Cardiac muscle cell (in vitro differentiated cells and primary cell): Measurements from ENCODE around the gene HBB. TPM values are rescaled to one million over a fixed set of nuclear protein-coding genes. Genes with fewer than 3 reads are reported as not detected.

ENCODE experiments used
- DNase-seq, 2 donors: peaks; one replicate each; pipeline versions ENCODE4 v3.0.0 to v3.0.0-alpha.2; 2010 to 2017; ENCODE audit warnings: low read depth in 1 of 2, low spot score in 1 of 2
- H3K27ac ChIP-seq: fragments of 200-600 bp; sonication (generic); 2 replicates; pipeline ENCODE4 v1.5.1; 2016
- H3K27me3 ChIP-seq: fragments of 200-600 bp; sonication (generic); 2 replicates; pipeline ENCODE4 v1.6.0; 2016; ENCODE audit warnings: control low read depth
- H3K36me3 ChIP-seq: fragments of 200-600 bp; sonication (generic); 2 replicates; pipeline ENCODE4 v1.5.1; 2016; ENCODE audit warnings: control low read depth
- H3K4me1 ChIP-seq: fragments of 200-600 bp; sonication (generic); 2 replicates; pipeline ENCODE4 v1.8.1; 2017; ENCODE audit warnings: low read depth, mild to moderate bottlenecking, mixed run types
- H3K4me3 ChIP-seq: fragments of 200-600 bp; sonication (generic); 2 replicates; pipeline ENCODE4 v1.5.1; 2016; ENCODE audit warnings: mild to moderate bottlenecking
- H3K9me3 ChIP-seq: fragments of 200-600 bp; sonication (generic); 2 replicates; pipeline ENCODE4 v1.5.1; 2017; ENCODE audit warnings: low read depth, mild to moderate bottlenecking, control low read depth
- CTCF ChIP-seq: IDR thresholded peaks from 2 replicates; pipeline ENCODE4 v1.5.1; 2012; ENCODE audit warnings: low read depth, mild to moderate bottlenecking, low read length
- polyA plus RNA-seq: library from polyadenylated mRNA; unstranded; fragments of >200 nt; fragmentation: Nextera tagmentation; extraction: Ambion mirVana; gene quantifications from 2 replicates; pipeline ENCODE4 v1.2.1, GENCODE V29; 2016
- total RNA-seq: library from RNA; depleted of rRNA; stranded (reverse); fragments of >200 nt; gene quantifications from 2 replicates; pipeline ENCODE4 v1.2.3, GENCODE V29; 2016

HBB gene
- total and polyA plus RNA-seq, 2 experiments from 2014 or later: not detected

DNA sequence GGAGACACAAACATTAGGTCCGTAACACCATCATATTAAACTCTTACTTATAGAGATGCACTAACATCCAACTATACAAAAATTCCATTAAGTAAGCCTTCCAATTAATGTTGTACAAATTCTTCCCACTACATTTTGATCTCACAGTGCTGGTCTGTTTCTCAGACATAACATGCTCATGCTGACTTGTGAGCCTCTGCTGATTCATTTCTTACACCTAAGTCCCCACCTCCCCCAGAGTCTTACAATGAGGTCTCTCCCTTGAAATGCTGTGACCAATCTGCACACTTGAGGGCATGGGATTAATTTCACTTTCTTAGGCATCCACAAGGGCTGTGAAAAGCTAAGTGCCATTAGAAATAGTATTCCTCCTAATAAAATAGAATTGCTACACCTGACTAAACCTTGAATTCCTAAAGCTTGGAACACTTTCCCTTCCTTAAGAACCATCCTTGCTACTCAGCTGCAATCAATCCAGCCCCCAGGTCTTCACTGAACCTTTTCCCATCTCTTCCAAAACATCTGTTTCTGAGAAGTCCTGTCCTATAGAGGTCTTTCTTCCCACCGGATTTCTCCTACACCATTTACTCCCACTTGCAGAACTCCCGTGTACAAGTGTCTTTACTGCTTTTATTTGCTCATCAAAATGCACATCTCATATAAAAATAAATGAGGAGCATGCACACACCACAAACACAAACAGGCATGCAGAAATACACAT, 20.8 kb upstream of the HBB start:
- Histone ChIP-seq H3K27me3 (no peaks in the 10 kb centered on the region), H3K9me3 (no peaks in the 10 kb centered on the region), H3K27ac (no peak overlapping the region), H3K36me3 (no peaks in the 10 kb centered on the region), H3K4me3 (no peak overlapping the region), H3K4me1 (no peaks in the 10 kb centered on the region)
- DNase-seq: no peak
- no peak for TF ChIP-seq CTCF

- H3K27me3 ChIP-seq: no peaks in the 10 kb centered on the region
- H3K36me3 ChIP-seq: no peaks in the 10 kb centered on the region
- H3K4me1 ChIP-seq: no peaks in the 10 kb centered on the region
- H3K27ac ChIP-seq: no peak overlapping the region
- H3K9me3 ChIP-seq: no peaks in the 10 kb centered on the region
- no peak for TF ChIP-seq CTCF
- no peak overlapping the region for H3K4me3 ChIP-seq
- no peak for DNase-seq
Observed at GRCh38 chr11:5246772-5247471, 20.1 kb upstream of the HBB start.

DNA sequence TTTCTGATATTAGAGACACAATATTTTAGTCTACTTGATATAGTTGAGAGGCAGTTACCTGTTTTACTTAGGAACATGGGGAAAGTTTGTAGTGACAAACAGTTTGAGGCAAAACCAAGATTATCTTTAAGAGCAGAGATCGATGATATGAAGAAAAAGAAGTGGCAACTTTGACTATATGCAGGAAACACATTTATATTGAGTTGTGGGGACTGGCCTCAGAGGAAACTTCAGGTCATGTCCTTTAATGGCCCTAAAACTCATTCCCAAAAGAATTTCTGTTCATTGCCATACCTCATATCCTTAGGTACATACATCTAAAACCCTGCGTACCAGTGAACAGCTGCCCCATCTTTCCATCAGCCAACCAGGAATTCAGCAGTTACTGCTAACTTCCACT, 18.3 kb upstream of the HBB start:
- no peak for TF ChIP-seq CTCF
- Histone ChIP-seq H3K27ac (no peak overlapping the region), H3K27me3 (no peaks in the 10 kb centered on the region), H3K4me3 (no peak overlapping the region), H3K36me3 (no peaks in the 10 kb centered on the region), H3K4me1 (no peaks in the 10 kb centered on the region), H3K9me3 (no peaks in the 10 kb centered on the region)
- DNase-seq: no peak

GRCh38 chr11:5243816-5244180, 16.9 kb upstream of the HBB start:
- H3K27me3 ChIP-seq: no peaks in the 10 kb centered on the region
- no peak for TF ChIP-seq CTCF
- no peak overlapping the region for H3K27ac ChIP-seq
- H3K4me3 ChIP-seq: no peak overlapping the region
- no peaks in the 10 kb centered on the region for H3K36me3 ChIP-seq
- H3K4me1 ChIP-seq: no peaks in the 10 kb centered on the region
- H3K9me3 ChIP-seq: no peaks in the 10 kb centered on the region
- no peak for DNase-seq

DNA sequence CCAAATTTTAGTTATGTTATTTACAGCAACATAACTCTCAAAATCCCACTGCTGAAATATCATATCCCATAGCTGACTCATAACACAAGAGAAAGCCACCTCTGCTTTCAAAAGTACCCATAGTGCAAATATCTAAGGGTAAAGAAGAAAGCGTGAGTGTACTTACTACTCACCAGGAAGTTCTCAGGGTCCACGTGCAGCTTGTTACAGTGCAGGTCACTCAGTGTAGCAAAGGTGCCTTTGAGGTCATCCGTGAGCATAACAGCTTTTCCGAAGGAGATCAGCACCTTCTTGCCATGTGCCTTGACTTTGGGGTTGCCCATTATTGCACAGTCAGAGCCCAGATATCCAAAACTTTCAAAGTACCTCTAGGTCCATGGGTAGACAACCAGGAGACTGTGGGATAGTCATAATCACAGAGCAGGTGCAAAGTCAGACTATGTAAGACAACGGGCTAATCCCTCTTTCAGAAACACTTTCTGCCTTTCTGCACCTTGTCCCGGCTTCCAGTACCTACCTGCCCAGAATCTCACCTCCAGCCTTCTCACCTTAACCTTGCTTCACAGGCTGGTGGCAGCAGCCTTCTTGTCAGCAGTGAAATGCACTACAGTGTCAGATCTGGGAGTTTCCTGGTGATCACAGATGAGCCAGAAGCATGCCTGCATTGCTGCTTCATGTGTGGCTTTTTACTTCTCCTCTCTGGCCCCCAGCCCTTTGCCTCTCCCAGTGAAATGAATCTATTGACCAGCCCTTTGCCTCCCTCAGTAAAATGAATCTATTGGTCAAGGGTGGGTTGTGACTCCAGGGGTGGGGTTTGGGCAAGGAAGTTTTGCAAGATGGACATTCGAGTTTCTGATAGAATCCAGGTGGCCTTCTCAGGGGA, 16.3 kb upstream of the HBB start:
- no peak overlapping the region for H3K4me3 ChIP-seq
- TF ChIP-seq CTCF: no peak
- no peak for DNase-seq
- no peaks in the 10 kb centered on the region for H3K36me3 ChIP-seq
- no peaks in the 10 kb centered on the region for H3K4me1 ChIP-seq
- H3K9me3 ChIP-seq: no peaks in the 10 kb centered on the region
- H3K27ac ChIP-seq: no peak overlapping the region
- H3K27me3 ChIP-seq: no peaks in the 10 kb centered on the region
